ENCODE results near the gene EWSR1. TPM values are rescaled to one million over a fixed set of nuclear protein-coding genes. Genes with fewer than 3 reads are reported as not detected.

EWSR1 gene
- total and polyA plus RNA-seq, 2 experiments from 2014 or later, result 391 to 427 TPM

- Histone ChIP-seq H3K79me2 (replicated peaks; ENCODE audit: insufficient read depth) (no peaks in the 10 kb centered on the region), H3K9me2 (ENCODE audit: insufficient read depth) (no peaks in the 10 kb centered on the region), H3K4me3 (no peak overlapping the region), H3K4me2 (no peak overlapping the region), H2AFZ (no peak overlapping the region), H3K4me1 (ENCODE audit: insufficient read depth) (peaks cover 5% of the 10 kb centered on the region; the same call in 1 of the 2 replicates), H3F3A (replicated peaks; ENCODE audit: low read depth) (peaks cover 26% of the 10 kb centered on the region), H3K27ac (ENCODE audit: low read depth) (no peak overlapping the region), H4K20me1 (replicated peaks; ENCODE audit: insufficient read depth) (peaks cover 9% of the 10 kb centered on the region), H3K36me3 (ENCODE audit: insufficient read depth) (no peaks in the 10 kb centered on the region), H3K27me3 (ENCODE audit: insufficient read depth) (peaks cover 50% of the 10 kb centered on the region)
- DNase-seq (ENCODE audit: low spot score), result no peak
- H3K27me3 Mint-ChIP-seq (ENCODE audit: insufficient read depth, low read depth, poor library complexity), result peaks cover 41% of the 10 kb centered on the region
- peaks cover 21% of the 10 kb centered on the region for H3K9me3 Mint-ChIP-seq
- peaks cover 7% of the 10 kb centered on the region; the same call in 1 of the 3 replicates for H3K36me3 Mint-ChIP-seq (ENCODE audit: low read depth)
- ATAC-seq, result no peak
- TF ChIP-seq ZNF331 (CRISPR knock-in tag; IDR thresholded peaks at IDR 0.05; ENCODE audit: low read depth) (no peak), ZNF114 (CRISPR knock-in tag; IDR thresholded peaks at IDR 0.05) (no peak)
- H3K4me3 Mint-ChIP-seq, result no peak overlapping the region
- peaks cover 27% of the 10 kb centered on the region for H3K4me1 Mint-ChIP-seq
- no peak overlapping the region for H3K27ac Mint-ChIP-seq
Measured at GRCh38 chr22:29312218-29313125, 44.4 kb downstream of the EWSR1 start.

- ATAC-seq, result peak; percentile 62
- Mint-ChIP-seq H3K36me3 (ENCODE audit: low read depth) (peaks cover 7% of the 10 kb centered on the region; the same call in 1 of the 3 replicates), H3K27ac (no peak overlapping the region), H3K27me3 (ENCODE audit: insufficient read depth, low read depth, poor library complexity) (peaks cover 47% of the 10 kb centered on the region), H3K9me3 (peaks cover 21% of the 10 kb centered on the region), H3K4me3 (no peak overlapping the region), H3K4me1 (peaks cover 24% of the 10 kb centered on the region)
- Histone ChIP-seq H4K20me1 (replicated peaks; ENCODE audit: insufficient read depth) (peaks cover 9% of the 10 kb centered on the region), H3K4me3 (no peak overlapping the region), H3K36me3 (ENCODE audit: insufficient read depth) (no peaks in the 10 kb centered on the region), H3K4me1 (ENCODE audit: insufficient read depth) (peaks cover 5% of the 10 kb centered on the region; the same call in 1 of the 2 replicates), H3F3A (replicated peaks; ENCODE audit: low read depth) (peaks cover 24% of the 10 kb centered on the region), H2AFZ (no peak overlapping the region), H3K4me2 (no peak overlapping the region), H3K9me2 (ENCODE audit: insufficient read depth) (no peaks in the 10 kb centered on the region), H3K27ac (ENCODE audit: low read depth) (no peak overlapping the region), H3K27me3 (ENCODE audit: insufficient read depth) (peaks cover 54% of the 10 kb centered on the region), H3K79me2 (replicated peaks; ENCODE audit: insufficient read depth) (no peaks in the 10 kb centered on the region)
- DNase-seq (ENCODE audit: low spot score), result peak; percentile 89
- TF ChIP-seq POLR2AphosphoS5 (IDR thresholded peaks at IDR 0.05; ENCODE audit: low read depth) (no peak), CTCF (conservative IDR thresholded peaks at IDR 0.05; ENCODE audit: low read depth in 2 of 2) (peak; percentile 85 to 99), ZNF462 (CRISPR knock-in tag; IDR thresholded peaks at IDR 0.05) (no peak), CREB1 (CRISPR knock-in tag; IDR thresholded peaks at IDR 0.05; ENCODE audit: low read depth) (peak; percentile 71)
Measured at GRCh38 chr22:29313126-29313575, 45.1 kb downstream of the EWSR1 start.

Data from GM23338 (cell line).